OCI-LY1 (cell line): ENCODE measurements around the gene PARVG.

Source experiments
- EZH2 ChIP-seq: fragments of 200-600 bp; sonication (generic), shearing (Covaris generic); IDR thresholded peaks from 2 replicates; pipeline ENCODE4 v1.8.0; 2017; ENCODE audit warnings: borderline replicate concordance, mixed run types, mild to moderate bottlenecking, antibody characterized with exemption, low read length, moderate library complexity, mixed read lengths
- TF ChIP-seq, protein P1 (sequence below): fragments of 200-600 bp; sonication (generic), shearing (Covaris generic); IDR thresholded peaks from 2 replicates; pipeline ENCODE4 v1.5.1; 2017; ENCODE audit warnings: mild to moderate bottlenecking, antibody characterized with exemption, low read length, moderate library complexity, mixed read lengths

DNA sequence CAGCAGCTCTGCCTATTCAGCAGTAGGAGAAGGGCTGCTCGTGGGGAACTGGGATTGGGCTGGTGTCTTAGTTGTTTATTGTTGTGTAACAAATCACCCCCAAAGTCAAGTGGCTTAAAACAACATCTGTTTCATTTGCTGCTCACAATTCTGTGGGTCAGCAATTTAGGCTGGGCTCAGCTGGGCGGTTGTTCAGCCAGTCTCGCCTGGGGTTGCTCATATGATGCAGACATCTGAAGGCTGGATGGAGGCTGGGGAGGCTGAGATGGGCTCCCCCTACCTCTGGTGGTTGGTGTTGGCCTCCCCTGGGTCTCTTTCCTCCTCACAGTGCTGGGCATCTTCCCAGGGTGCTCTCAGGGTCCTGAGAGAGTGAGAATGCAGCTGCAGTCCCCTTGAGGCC lies 43.3 kb upstream of the PARVG start:
- TF ChIP-seq, protein P1, sequence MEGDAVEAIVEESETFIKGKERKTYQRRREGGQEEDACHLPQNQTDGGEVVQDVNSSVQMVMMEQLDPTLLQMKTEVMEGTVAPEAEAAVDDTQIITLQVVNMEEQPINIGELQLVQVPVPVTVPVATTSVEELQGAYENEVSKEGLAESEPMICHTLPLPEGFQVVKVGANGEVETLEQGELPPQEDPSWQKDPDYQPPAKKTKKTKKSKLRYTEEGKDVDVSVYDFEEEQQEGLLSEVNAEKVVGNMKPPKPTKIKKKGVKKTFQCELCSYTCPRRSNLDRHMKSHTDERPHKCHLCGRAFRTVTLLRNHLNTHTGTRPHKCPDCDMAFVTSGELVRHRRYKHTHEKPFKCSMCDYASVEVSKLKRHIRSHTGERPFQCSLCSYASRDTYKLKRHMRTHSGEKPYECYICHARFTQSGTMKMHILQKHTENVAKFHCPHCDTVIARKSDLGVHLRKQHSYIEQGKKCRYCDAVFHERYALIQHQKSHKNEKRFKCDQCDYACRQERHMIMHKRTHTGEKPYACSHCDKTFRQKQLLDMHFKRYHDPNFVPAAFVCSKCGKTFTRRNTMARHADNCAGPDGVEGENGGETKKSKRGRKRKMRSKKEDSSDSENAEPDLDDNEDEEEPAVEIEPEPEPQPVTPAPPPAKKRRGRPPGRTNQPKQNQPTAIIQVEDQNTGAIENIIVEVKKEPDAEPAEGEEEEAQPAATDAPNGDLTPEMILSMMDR, result no peak
- TF ChIP-seq EZH2, result no peak
